Fibroblast of lung (primary cell): ENCODE measurements around the gene MRGPRX4.

ENCODE experiments used
- CTCF ChIP-seq, 2 donors: IDR thresholded peaks in 1 of 2; conservative IDR thresholded peaks in 1 of 2; 1 replicate in 1 of 2; 2 replicates in 1 of 2; pipeline ENCODE4 v1.5.1; 2011 to 2012; ENCODE audit warnings: low read length in 2 of 2, control low read depth in 1 of 2, inconsistent platforms in 1 of 2, low read depth in 1 of 2, mild to moderate bottlenecking in 1 of 2
- EZH2 ChIP-seq: IDR thresholded peaks from 2 replicates; pipeline ENCODE4 v1.5.1; 2012; ENCODE audit warnings: low read length, control low read depth, mild to moderate bottlenecking; ENCODE audit errors: missing control alignments

- no peak for TF ChIP-seq CTCF (conservative IDR thresholded peaks at IDR 0.05 in 1 of 2, IDR thresholded peaks at IDR 0.05 in 1 of 2; ENCODE audit: low read depth in 1 of 2, low read length in 2 of 2)
- no peak for TF ChIP-seq EZH2
These were observed 4.3 kb upstream of the MRGPRX4 start for GRCh38 chr11:18168372-18168771.
